ENCODE results near the gene ANTXR1. TPM values are rescaled to one million over a fixed set of nuclear protein-coding genes. Genes with fewer than 3 reads are reported as not detected.

ANTXR1 gene
- polyA plus RNA-seq, 1 donor: 108 TPM

GRCh38 chr2:69186614-69187013, 173.6 kb downstream of the ANTXR1 start:
- DNase-seq: no peak

GRCh38 chr2:69188182-69188900, 175.4 kb downstream of the ANTXR1 start:
- no peak for DNase-seq

GRCh38 chr2:69190743-69191404, 177.9 kb downstream of the ANTXR1 start:
- DNase-seq: no peak

GRCh38 chr2:69191634-69192033, 178.7 kb downstream of the ANTXR1 start:
- no peak for DNase-seq

- no peak for DNase-seq
These were observed 179.4 kb downstream of the ANTXR1 start for GRCh38 chr2:69192176-69192945.

GRCh38 chr2:69195706-69196105, 182.7 kb downstream of the ANTXR1 start:
- no peak for DNase-seq

- DNase-seq: no peak
These were observed 183.5 kb downstream of the ANTXR1 start for GRCh38 chr2:69196327-69197117.

- DNase-seq: no peak
These were observed 187.1 kb downstream of the ANTXR1 start for GRCh38 chr2:69200107-69200520.

- DNase-seq: no peak
These were observed 188.3 kb downstream of the ANTXR1 start for GRCh38 chr2:69201259-69201658.

- no peak for DNase-seq
These were observed 189.3 kb downstream of the ANTXR1 start for GRCh38 chr2:69202327-69202726.

- DNase-seq: peak; percentile 63
These were observed 190.4 kb downstream of the ANTXR1 start for GRCh38 chr2:69203166-69203985.

- DNase-seq: no peak
These were observed 191.7 kb downstream of the ANTXR1 start for GRCh38 chr2:69204654-69205053.

- no peak for DNase-seq
These were observed 192.1 kb downstream of the ANTXR1 start for GRCh38 chr2:69205076-69205475.

- DNase-seq: no peak
These were observed 192.5 kb downstream of the ANTXR1 start for GRCh38 chr2:69205491-69205890.

GRCh38 chr2:69208023-69208595, 195.1 kb downstream of the ANTXR1 start:
- DNase-seq: no peak

GRCh38 chr2:69209482-69209881, 196.5 kb downstream of the ANTXR1 start:
- DNase-seq: no peak

GRCh38 chr2:69210385-69210784, 197.4 kb downstream of the ANTXR1 start:
- no peak for DNase-seq

GRCh38 chr2:69211048-69211447, 198.1 kb downstream of the ANTXR1 start:
- DNase-seq: no peak

GRCh38 chr2:69211686-69212085, 198.7 kb downstream of the ANTXR1 start:
- no peak for DNase-seq

GRCh38 chr2:69212238-69213028, 199.5 kb downstream of the ANTXR1 start:
- DNase-seq: no peak

Data from hindlimb muscle (tissue), 1 donor.